Amniotic stem cell (primary cell): ENCODE results near the gene LAMTOR3.
A peak's percentile ranks its signal among the peaks of the same experiment; 100 is the strongest.

ENCODE experiments used
- DNase-seq: peaks from one replicate; lab custom pipeline; 2025; lab: John Stamatoyannopoulos, UW

Gene LAMTOR3, protein sequence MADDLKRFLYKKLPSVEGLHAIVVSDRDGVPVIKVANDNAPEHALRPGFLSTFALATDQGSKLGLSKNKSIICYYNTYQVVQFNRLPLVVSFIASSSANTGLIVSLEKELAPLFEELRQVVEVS

DNA sequence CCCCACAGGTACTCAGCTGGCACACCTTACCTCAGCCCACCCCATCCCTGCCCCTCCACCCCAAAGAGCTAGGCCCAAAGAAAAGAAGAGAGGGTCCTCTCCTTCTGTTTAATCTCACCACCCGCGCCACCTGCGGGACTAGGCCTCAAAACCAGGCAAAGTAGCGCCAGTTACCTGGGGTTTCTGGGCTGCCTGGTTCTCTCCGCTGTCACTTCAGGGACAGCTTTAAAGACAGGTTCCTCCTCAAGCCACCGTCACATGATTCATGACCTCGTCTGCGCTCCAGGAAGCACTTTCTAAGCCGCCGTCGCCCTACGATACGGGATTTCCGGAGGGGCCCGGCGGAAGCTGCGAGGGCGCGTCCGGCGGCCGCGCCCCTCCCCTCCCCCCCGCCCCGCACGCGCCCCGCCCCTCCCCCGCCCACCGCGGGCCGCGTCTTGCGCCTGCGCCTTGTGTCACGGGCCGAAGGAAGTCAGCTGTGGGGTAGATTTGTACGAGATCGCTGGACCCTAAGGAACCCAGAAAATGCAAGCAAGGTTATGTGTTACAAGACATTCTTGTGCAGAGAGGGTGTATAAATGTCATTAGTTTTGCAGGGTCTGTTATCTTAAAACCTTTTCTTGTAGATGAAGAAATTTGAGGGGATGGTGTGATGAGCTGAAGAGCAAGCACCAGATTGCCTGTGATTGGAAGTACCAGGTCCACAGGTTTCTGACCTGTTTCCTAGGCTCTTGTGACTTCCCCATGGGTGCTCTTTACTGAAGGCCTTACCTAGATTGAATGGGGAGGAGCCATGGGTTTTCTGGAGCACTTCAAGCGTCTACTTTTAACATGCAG is at the start of gene LAMTOR3:
Gene LAMTOR3, minus strand, starts transcription at position 267 of the 837 bp plus-strand sequence. CDS start 464 bp downstream, outside the sequence.
- peak; percentile 64 for DNase-seq

DNA sequence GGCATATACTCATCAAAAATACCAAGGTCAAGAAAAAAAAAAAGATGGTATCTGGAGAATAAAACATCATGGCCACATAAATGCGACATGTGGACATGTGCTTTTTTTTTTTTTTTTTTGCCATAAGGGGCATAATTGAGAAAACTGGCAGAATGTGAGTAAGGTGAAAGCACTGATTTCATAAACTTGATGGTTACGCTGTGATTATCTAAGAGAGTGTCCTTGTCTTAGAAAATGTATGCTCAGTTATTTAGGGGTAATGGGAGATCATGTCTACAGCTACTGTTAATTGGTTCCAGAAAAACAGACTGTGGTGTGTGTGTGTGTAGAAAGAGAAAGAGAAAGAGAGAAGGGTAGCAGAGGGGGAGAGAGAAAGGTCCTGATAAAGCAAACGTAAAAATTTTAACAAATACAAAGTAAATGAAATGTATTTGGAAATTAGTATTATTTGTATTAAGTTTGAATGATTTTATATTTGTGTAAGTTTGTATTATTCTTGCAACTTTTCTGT is 44.1 kb upstream of the LAMTOR3 start:
- no peak for DNase-seq

DNA sequence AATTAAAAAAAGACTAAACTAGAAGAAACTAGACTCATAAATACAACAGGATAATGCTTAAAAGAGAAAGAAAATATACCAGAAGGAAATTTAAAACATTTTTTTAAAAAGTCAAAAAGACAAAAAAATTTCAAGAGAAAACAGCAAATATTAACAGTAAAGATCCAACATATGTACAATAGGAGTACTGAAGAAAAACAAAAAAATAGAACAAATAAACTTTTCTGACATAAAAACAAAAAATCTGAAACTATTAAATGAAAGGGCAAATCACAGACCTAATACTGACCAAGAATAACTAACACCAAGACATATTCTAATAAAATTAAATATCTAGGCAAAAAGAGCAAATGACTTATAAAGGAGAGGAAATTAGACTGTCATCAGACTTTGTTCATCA is 40.7 kb upstream of the LAMTOR3 start:
- DNase-seq, result no peak

DNA sequence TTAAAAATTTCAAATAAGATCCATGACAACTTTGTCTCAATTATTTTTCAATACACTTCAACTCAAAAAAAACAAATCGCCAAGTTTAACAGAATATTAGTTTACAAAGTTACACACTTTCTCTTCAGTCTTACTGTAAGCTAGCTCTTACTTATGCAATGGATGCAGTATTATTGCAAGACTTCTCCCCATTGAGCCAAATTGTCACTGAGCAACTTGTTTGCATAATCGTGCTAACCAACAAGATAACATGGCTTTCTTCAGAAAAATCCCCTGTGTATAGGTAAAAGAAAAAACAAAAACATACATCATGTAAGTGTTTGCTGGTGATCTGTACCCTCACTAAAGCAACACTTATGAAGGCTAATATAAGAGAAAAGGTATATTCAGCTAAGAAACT is 33.3 kb upstream of the LAMTOR3 start:
- no peak for DNase-seq

DNA sequence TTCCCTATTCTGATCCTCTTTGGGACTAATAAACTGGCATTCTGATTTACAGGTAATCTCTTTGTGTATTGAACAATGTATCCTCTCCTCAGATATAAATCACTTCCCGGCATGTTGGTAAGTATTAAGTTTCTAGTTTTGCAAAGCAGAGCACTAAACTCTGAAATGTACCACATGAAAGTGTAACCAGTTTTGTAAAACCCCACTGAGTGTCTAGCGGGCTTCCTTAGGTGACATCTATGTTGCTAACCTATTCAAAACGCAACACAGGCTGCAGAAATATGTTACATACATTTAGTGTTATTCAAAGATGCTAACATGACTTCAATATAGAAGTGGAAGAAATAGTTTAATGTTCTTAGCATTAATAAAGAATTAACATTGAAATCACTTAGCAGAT is 26.9 kb upstream of the LAMTOR3 start:
- no peak for DNase-seq

DNA sequence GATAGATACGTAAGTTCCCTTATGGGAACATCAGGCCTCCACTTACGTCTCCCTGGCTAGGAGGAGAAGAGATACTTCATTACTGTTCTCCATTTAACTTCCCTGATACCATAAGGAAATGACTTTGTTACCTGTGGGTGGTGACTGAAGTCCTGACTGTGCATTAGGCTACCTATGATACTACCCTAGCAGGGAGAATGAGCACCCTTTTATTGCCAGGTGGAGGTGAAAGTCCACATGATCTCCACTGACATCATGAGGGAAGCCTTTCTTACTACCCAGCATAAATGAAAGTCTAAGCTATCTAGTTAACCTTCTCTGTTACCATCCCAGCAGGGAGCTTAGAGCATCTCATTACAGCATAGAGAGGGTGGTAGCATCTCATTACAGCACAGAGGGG is 24.4 kb upstream of the LAMTOR3 start:
- no peak for DNase-seq

DNA sequence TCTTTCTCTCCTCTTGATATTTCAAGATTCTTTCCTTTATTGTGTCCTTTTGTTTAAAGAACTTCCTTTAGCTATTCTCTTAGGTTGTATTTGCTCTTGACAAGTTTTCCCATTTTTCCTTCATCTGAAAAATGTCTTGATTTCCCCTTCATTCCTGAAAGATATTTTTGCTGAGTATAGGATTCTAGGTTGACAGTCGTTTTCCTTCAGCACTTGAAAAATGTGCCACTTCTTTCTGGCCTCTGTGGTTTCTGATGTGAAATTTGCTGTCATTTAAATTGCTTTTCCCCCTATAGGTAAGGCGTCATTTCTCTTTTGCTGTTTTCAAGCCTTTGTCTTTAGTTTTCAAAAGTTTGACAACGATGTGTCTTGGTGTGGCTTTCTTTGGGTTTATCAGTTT is 23.3 kb upstream of the LAMTOR3 start:
- no peak for DNase-seq

DNA sequence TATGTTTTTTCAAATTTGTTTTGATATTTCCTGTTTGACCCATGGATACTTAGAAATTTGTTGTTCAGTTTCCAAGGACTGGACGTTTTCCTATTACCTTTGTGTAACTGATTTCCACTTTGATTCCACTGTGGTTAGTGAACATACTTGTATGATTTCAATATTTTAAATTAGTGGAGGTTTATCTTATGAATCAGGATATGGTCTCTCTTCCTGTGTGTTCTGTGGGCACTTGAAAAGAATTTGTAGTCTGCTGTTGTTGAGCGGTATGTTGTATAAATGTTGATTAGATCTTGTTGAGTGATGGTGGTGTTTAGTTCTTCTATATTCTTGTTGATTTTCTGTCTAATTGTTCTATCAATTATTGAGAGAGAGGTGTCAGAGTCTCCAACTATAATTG is 21.2 kb upstream of the LAMTOR3 start:
- no peak for DNase-seq

DNA sequence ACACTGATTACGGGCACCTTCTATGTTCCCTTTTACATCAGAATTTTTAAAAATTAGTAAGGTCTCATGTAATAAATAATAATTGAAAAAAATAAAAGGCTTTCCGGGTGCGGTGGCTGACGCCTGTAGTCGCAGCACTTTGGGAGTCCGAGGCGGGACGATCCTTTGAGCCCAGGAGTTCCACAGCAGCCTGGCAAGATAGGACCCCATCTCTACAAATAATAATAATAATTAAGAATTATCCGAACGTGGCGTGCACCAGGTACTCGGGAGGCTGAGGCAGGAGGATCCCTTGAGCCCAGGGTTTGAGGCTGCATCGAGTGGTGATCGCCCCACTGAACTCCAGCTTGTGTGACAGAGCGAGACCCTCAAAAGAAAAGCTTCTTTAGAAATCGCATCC is 771 bp upstream of the LAMTOR3 start:
- no peak for DNase-seq

DNA sequence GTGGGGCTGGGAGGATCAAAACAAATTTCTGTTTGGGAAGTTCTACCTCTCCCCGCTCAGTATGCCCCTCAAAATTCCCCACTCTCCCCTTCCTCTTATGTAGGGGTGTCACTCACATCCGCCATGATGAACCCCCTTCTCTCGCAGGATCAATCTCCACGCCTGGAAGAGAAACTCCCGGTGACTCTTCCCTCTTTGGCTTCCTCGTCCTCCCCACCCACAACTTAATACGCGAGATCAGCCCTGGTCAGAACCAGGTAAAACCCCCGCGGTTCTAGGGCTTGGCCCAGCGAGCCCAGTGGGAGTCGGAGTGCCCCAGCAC is 427 bp downstream of the LAMTOR3 start:
- DNase-seq, result no peak

DNA sequence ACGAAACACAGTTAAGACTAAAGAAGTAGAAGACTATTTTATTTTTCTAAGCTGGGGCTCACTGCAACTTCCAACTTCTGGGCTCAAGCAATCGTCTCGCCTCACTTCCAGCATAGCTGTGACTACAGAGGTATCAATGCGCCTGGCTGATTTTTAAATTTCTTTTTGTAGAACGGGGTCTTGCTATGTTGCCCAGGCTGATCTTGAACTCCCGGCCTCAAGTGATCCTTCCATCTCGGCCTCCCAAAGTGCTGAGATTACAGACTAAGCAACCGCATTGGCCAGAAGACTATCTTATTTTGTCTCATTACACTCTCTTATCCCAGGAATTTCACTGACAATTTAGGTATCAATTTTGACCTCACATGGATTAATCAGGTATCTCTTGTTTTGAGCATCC is 1.2 kb downstream of the LAMTOR3 start:
- DNase-seq, result no peak

DNA sequence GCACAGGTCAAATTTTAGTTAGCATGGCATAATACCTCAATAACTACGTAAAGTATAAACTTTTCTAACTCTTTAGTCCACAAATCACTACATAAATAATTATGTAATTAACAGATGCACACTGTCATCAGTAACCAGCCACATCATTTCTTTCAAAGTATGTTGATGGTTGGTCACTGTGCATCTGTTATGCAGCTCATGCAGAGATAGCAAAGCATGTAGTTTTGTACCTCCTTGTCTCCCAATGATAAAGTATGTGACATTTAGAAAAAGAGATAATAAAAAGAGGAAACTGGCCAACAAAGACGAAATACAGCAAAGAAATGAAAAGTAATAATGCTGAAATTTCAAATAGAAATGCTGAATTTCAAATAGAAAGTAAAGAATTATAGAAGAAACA is 2.9 kb downstream of the LAMTOR3 start:
- DNase-seq, result no peak

DNA sequence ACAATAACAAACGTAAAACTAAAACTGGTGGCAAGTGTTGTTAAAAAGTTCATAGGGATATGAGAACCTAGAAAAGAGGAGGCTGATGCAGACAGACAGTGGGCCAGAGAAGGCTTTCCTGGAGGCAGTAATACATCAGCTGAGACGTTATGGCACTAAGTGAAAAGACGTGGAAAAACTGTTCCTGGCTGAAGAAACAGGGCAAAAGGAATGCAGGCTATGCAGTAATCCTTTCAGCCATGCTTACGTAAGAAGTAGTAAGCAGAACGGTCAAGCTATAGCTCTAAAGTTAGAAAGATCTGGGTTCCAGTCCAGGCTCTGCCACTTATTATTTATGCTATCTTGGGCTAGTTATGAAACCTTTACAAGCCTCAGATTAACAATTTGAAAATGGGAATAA is 6.4 kb downstream of the LAMTOR3 start:
- no peak for DNase-seq

DNA sequence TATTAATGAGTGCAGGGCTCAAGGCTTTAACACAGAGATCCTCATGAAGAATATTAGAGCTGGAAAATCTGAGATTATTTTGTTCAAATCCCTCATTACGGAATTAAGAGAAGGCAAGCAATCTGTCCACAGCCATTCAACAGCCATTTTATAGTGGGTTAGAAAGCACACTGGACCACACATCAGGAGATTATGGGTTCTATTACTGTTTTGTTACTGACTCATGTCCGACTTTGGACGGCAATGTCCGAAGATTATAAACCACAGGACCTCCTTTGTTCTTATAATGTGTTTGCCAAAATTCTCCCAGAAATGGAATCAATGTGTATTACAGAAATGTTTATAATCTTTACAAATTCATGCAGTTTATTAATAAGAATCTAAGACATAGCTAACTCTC is 8.1 kb downstream of the LAMTOR3 start:
- DNase-seq, result no peak

DNA sequence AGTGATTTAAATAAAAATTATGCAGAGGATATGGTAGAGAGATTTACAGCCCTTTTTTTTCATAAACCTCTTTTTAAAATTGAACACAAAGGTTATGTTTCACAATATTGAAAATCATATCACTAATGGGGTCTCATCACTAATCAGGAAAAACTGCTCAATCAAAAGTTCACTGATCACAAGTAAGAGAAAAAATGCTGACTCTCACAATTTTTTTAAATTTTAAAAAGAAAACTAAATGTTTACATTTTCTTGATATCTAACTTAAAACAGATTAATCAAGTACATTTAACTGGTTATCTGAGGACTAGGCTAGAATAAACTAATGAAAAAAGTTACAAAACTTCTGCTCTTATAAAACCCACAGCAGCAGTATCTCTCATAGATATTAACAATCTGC is 8.5 kb downstream of the LAMTOR3 start:
- no peak for DNase-seq

DNA sequence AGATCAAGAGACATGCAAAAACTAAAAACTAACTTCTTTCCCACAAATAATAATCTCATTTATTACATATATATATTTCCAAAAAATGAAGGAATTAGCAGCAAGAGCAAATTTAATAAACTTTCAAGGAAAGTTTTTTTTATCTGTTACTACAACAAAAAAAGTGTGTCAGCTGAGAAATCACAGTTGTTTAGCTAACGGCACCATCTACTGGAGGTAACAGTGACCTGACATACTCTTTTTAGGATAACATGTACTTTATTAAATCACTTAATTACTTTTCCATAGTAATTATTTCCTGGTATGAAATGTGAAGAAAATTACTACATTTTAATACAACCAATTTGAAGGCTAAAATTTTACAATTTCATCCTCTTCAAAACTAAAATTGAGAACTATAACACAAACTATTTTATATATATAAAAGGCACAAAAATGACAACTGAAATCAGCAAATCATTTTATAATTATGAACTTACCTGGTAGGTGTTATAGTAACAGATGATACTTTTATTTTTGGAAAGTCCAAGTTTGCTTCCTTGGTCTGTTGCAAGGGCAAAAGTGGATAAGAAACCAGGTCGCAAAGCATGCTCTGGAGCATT is 9.1 kb downstream of the LAMTOR3 start:
- no peak for DNase-seq

DNA sequence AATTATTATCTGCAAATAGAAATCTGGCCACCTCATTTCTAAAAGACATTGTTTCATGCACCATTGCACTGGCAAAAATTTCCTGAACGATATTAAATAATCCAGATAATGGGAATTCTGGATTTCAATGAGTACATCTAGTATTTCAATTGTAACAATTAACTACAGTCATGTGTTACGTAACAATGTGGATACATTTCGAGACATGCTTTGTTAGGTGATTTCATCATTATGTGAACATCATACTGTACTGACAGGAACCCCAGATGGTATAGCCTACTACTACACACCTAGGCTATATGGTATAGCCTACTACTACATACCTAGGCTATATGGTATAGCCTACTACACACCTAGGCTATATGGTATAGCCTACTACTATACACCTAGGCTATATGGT is 14.8 kb downstream of the LAMTOR3 start:
- DNase-seq, result no peak

DNA sequence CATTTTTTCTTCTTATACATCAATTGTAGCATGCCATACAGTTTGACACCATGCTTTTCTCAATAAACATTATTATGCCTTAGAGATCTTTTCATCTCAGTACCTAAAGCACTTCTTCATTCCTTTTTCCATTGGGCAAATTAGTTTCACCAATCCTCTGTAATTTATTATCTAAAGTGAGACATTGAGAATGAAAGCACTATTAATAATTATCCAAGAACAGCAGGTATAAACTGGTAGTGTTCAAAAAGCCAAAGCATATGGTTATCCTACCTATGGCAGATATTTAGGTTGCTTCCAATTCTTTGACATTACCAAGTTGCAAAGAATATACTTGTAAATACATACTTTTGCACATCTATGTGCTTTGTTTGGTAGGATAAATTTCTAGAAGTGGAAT is 15.6 kb downstream of the LAMTOR3 start:
- DNase-seq, result no peak

DNA sequence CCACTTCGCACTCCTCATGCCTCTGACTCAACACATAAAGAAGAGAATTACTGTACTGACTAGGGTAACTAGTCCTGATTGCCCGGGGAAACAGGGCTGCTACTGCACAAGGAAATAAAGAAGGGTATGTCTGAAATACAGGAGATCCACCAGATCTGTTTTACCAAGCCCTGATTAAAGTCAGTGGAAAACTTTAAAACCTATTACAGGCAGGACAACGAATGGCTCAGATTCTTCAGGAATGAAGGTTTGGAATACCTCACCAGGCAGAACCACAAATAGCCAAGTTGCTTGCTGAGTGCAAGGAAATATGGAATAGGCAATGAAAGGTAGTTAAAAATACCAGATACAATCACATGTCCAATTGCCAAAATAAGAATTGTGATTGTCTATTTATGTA is 17.3 kb downstream of the LAMTOR3 start:
- DNase-seq, result no peak

DNA sequence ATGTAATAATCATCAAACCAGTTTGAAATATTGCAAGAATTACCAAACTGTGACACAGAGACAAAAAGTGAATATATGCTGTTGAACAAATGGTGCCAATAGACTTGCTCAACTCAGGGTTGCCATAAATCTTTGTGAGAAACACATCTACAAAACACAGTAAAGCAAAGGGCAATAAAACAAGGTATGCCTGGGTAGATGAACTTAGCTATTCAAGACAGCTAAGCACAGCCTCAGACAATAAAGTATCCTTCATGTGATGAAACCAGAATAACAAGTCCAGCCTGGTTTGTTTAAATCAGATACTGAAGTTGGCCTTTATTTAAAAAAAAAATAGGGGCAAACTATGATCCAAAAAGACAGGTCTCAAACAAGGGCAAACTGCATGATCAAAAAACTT is 19.2 kb downstream of the LAMTOR3 start:
- DNase-seq, result no peak

DNA sequence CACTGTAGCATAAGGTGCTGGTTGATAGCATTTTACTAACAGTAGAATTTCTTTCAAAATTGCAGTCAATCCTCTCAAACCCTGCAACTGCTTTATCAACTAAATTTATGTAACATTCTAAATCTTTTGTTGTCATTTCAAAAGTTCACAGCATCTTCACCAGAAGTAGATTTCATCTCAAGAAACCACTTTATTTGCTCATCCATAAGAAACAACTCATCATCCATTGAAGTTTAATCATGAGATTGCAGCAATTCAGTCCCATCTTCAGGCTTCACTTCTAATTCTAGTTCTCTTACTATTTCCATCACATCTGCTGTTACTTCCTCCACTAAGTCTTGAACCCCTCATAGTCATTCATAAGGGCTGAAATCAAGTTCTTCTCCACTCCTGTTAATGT is 21.7 kb downstream of the LAMTOR3 start:
- no peak for DNase-seq

DNA sequence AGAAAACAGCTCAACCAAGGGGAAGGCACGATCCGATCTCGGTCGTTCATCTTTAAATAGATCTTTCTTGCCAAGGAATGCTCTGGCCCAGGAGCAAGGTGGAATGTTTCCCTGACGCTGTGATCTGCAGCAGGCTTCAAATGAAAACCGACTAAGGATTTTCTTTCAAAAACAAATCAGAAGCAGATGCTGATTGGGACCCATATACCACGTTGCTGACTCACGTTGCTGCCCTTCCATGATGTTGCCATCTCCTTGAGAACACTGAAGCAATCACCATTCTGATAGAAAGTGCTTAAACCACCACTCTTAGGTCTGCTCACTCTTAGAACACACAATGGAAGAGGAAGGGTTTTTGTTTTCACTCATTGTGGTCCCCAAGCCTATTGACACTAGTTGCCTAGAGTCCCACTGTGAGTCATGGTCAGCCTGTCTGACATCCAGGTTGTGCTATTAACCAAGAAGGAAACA is 26.1 kb downstream of the LAMTOR3 start:
- peak; percentile 19 for DNase-seq

DNA sequence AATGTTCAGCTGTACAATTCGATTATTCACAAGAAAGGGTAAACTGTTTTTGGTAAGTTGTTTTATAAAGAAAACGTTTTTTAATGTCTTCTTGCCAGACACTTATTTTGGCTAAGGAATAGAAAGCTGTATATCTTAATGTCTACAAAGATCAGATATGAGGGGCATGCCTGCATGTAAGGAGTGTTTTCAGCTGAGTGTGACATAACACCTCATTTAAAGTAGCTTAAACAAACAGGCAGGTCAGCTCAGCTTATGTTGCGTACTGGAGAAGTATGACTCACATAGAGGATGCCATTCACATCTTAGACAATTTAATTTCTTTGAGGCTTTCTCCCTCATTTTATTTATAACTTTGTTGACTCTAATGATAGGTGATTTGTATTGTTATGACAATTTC is 30.4 kb downstream of the LAMTOR3 start:
- no peak for DNase-seq
